Endothelial cell (in vitro differentiated cells): ENCODE data around the gene ZNF90. TPM values are rescaled to one million over a fixed set of nuclear protein-coding genes. Genes with fewer than 3 reads are reported as not detected.
"Not testable (repeated sequence)": the region's sequence is repeated elsewhere in the genome, so short reads cannot be mapped to it uniquely, and the experiment has no call there.

Experiments used
- DNase-seq: peaks from one replicate; pipeline ENCODE4 v3.0.0; 2021; ENCODE audit warnings: low spot score
- H3K27ac Mint-ChIP-seq: one replicate; pipeline ENCODE4 v1.8.0; 2021; ENCODE audit warnings: mixed read lengths, inconsistent platforms; ENCODE audit not compliant: unreplicated experiment
- H3K27me3 Mint-ChIP-seq: one replicate; pipeline ENCODE4 v1.8.0; 2021; ENCODE audit warnings: mild to moderate bottlenecking, moderate library complexity, mixed read lengths, inconsistent platforms; ENCODE audit not compliant: unreplicated experiment
- H3K36me3 Mint-ChIP-seq: one replicate; pipeline ENCODE4 v1.8.0; 2021; ENCODE audit warnings: mild to moderate bottlenecking, low read depth, mixed read lengths, inconsistent platforms; ENCODE audit not compliant: unreplicated experiment
- H3K4me1 Mint-ChIP-seq: one replicate; pipeline ENCODE4 v1.8.0; 2021; ENCODE audit warnings: mild to moderate bottlenecking, mixed read lengths, inconsistent platforms; ENCODE audit not compliant: unreplicated experiment
- H3K4me3 Mint-ChIP-seq: one replicate; pipeline ENCODE4 v1.8.0; 2021; ENCODE audit warnings: mild to moderate bottlenecking, mixed read lengths, inconsistent platforms; ENCODE audit not compliant: unreplicated experiment
- H3K9me3 Mint-ChIP-seq: one replicate; pipeline ENCODE4 v1.8.0; 2021; ENCODE audit warnings: mixed read lengths, inconsistent platforms; ENCODE audit not compliant: unreplicated experiment
- CTCF ChIP-seq: fragments of 200-600 bp; sonication (generic); IDR thresholded peaks from one replicate; pipeline ENCODE4 v1.5.0; 2021; ENCODE audit warnings: antibody characterized with exemption; ENCODE audit not compliant: unreplicated experiment
- total RNA-seq: library from RNA; stranded (reverse); fragmentation: NEBNext Ultra II Directional; extraction: Animal tissue kit (Norgen Biotek cat#: 25700); gene quantifications from one replicate; pipeline ENCODE4 v1.2.1, GENCODE V29; 2021; ENCODE audit not compliant: unreplicated experiment

ZNF90 gene
- total RNA-seq, 1 donor from 2014 or later: 16.7 TPM

GRCh38 chr19:20151617-20152145 is 73.9 kb downstream of the ZNF90 start:
- no peak for DNase-seq
- no peak for TF ChIP-seq CTCF
- no peak overlapping the region for H3K27ac Mint-ChIP-seq
- H3K36me3 Mint-ChIP-seq: peaks cover 4% of the 10 kb centered on the region
- H3K4me1 Mint-ChIP-seq: no peaks in the 10 kb centered on the region
- H3K9me3 Mint-ChIP-seq: peaks cover 6% of the 10 kb centered on the region
- peaks cover 9% of the 10 kb centered on the region for H3K27me3 Mint-ChIP-seq
- no peak overlapping the region for H3K4me3 Mint-ChIP-seq

- not testable (repeated sequence) for H3K4me3 Mint-ChIP-seq, H3K9me3 Mint-ChIP-seq, H3K27ac Mint-ChIP-seq, H3K36me3 Mint-ChIP-seq, H3K27me3 Mint-ChIP-seq, H3K4me1 Mint-ChIP-seq, DNase-seq
Observed at GRCh38 chr19:20152506-20152905, 74.7 kb downstream of the ZNF90 start.

- DNase-seq: no peak
- H3K27ac Mint-ChIP-seq: no peak overlapping the region
- peaks cover 4% of the 10 kb centered on the region for H3K36me3 Mint-ChIP-seq
- no peaks in the 10 kb centered on the region for H3K4me1 Mint-ChIP-seq
- TF ChIP-seq CTCF: no peak
- no peak overlapping the region for H3K4me3 Mint-ChIP-seq
- H3K27me3 Mint-ChIP-seq: peaks cover 9% of the 10 kb centered on the region
- H3K9me3 Mint-ChIP-seq: peaks cover 6% of the 10 kb centered on the region
Observed at GRCh38 chr19:20153281-20153680, 75.5 kb downstream of the ZNF90 start.

- peaks cover 9% of the 10 kb centered on the region for H3K4me1 Mint-ChIP-seq
Observed at GRCh38 chr19:20154636-20155035, 76.8 kb downstream of the ZNF90 start.

GRCh38 chr19:20162821-20163220 is 85.0 kb downstream of the ZNF90 start:
- no peak overlapping the region for H3K4me3 Mint-ChIP-seq

More at GRCh38 chr19:20154636-20155035, 76.8 kb downstream of the ZNF90 start:
- DNase-seq: no peak
- TF ChIP-seq CTCF: no peak
- Mint-ChIP-seq H3K4me3 (no peak overlapping the region), H3K36me3 (peaks cover 4% of the 10 kb centered on the region), H3K9me3 (peaks cover 6% of the 10 kb centered on the region), H3K27me3 (peaks cover 9% of the 10 kb centered on the region), H3K27ac (no peak overlapping the region)

More at GRCh38 chr19:20162821-20163220, 85.0 kb downstream of the ZNF90 start:
- Mint-ChIP-seq H3K4me1 (peaks cover 24% of the 10 kb centered on the region), H3K27ac (peak overlapping the region; percentile 92), H3K9me3 (peaks cover 5% of the 10 kb centered on the region), H3K36me3 (peaks cover 21% of the 10 kb centered on the region), H3K27me3 (no peaks in the 10 kb centered on the region)
- TF ChIP-seq CTCF: no peak
- peak; percentile 42 for DNase-seq
